ENCODE data around the gene AMBP.

The AMBP gene

DNA sequence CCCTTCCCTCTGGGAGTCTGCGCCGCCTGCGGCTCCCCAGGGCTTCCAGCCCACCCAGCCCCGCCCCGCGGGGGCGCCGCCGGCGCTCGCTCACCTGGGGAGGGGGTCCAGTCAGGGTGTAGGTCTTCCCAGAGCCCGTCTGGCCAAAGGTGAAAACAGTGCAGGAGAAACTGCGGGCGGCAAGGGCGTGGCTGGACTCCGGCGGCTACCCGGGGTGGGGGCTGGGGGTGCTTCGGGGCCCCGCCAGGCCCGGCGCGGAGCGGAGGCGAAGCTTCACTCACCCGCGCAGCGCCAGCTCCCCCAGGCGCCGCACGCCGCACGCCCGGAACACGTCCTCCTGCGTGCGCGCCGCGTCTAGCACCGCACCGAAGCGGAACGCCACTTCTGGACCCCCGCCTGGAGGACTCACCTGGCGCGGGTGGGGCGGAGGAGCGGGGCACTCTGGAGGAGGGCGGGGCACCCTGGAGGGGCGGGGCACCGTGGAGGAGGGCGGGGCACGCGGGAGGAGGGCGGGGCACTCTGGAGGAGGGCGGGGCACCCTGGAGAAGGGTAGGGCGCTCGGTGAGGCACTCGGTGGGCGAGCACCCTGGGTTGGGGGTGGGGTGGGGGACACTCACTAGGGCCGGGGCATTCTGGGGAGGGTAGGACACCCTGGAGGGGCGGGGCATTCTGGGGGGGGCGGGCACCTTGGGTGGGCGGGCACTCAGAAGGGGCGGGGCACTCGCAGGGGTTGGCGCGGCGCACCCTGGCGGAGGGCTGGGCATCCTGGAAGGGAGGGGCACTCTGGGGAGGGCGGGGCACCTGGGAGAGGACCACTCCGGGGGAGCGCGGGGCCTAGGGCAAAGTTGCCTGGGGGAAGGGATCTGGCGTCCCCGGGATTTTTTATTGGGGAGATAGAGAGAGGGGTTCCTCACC, 20.2 kb upstream of the AMBP start:
- peak overlapping the region; percentile 64 to 70 for H3K4me3 ChIP-seq (ENCODE audit: low read depth in 1 of 2, low read length in 2 of 2)
- no peaks in the 10 kb centered on the region for H3K27me3 ChIP-seq (ENCODE audit: control insufficient read depth in 1 of 2, insufficient read depth in 2 of 2, low read length in 2 of 2)
- peaks cover 4 to 21% of the 10 kb centered on the region in 2 donors for H3K36me3 ChIP-seq (ENCODE audit: control insufficient read depth in 1 of 2, insufficient read depth in 2 of 2, low read length in 2 of 2)
- peak overlapping the region; percentile 74 for H3K27ac ChIP-seq (ENCODE audit: low read depth, low read length)
- peaks cover 0 to 3% of the 10 kb centered on the region in 2 donors for H3K9me3 ChIP-seq (ENCODE audit: control insufficient read depth in 1 of 2, low read length in 2 of 2)
- H3K4me1 ChIP-seq (ENCODE audit: control insufficient read depth in 1 of 2, insufficient read depth in 2 of 2, low read length in 2 of 2), result peaks cover 9 to 14% of the 10 kb centered on the region in 2 donors
- peak overlapping the region; percentile 53 to 69 for H3K9ac ChIP-seq (ENCODE audit: low read depth in 1 of 2, low read length in 2 of 2)

DNA sequence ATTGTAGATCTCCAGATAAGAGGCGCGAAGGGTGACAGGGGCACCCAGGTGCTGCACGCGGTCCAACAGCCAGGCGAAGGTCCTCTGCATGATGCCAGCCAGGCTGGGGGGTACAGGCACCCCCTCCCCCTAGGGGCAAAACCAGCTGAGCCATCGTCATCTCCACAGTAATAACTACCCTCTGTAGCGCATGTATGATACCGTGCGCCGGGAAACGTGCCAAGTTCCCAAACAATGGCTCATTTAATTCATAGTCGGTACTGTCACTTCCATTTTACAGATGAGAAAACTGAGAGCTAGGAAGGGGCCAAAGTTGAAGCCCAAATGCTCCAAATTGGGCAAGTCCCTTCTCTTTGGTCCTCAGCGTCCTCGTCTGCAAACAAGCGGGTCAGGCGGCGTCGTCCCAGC, 19.5 kb upstream of the AMBP start:
- H3K36me3 ChIP-seq (ENCODE audit: control insufficient read depth in 1 of 2, insufficient read depth in 2 of 2, low read length in 2 of 2), result peaks cover 4 to 27% of the 10 kb centered on the region in 2 donors
- no peaks in the 10 kb centered on the region for H3K27me3 ChIP-seq (ENCODE audit: control insufficient read depth in 1 of 2, insufficient read depth in 2 of 2, low read length in 2 of 2)
- H3K9me3 ChIP-seq (ENCODE audit: control insufficient read depth in 1 of 2, low read length in 2 of 2), result peaks cover 0 to 3% of the 10 kb centered on the region in 2 donors
- peaks cover 9 to 14% of the 10 kb centered on the region in 2 donors for H3K4me1 ChIP-seq (ENCODE audit: control insufficient read depth in 1 of 2, insufficient read depth in 2 of 2, low read length in 2 of 2)
- H3K9ac ChIP-seq (ENCODE audit: low read depth in 1 of 2, low read length in 2 of 2), result peak overlapping the region; percentile 32 to 35
- H3K4me3 ChIP-seq (ENCODE audit: low read depth in 1 of 2, low read length in 2 of 2), result peak overlapping the region; percentile 64 to 70
- peak overlapping the region; percentile 22 for H3K27ac ChIP-seq (ENCODE audit: low read depth, low read length)

DNA sequence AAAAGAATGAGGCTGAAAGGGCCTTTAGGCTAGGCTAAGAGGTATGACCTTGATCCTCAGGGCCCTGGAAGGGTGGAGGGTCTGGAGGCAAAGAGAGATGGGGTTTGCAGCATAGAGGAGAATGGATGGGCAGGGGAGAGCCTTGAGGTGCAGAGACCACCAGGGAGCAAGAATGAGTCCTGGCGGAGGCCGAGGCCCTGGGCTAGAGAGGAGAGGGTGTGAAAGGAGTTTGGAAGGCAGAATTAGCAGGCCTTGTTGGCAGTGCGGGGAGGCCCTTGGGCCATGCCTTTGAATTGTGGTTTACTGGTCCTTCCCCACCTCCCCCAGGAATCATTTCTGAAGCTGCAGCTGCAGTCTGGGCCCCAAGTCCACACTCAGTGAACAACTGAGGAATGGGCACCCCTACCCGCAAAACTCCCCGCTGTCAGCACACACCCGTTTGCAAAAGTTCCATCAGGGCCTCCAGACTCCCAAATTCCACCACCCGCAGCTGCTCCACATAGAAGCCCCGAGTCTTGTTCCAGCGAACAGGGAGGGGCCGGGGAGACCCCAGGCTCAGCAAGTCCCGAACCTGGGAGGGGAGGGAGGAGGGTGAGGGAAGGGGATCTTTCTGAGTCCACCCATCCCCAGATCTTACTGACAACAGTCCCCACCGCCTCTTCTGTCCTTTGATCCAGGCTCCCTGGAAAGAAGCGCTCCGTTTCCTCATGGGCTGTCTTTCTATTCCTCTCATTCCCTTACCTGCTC, 18.9 kb upstream of the AMBP start:
- Histone ChIP-seq H3K9me3 (ENCODE audit: control insufficient read depth in 1 of 2, low read length in 2 of 2) (peaks cover 0 to 3% of the 10 kb centered on the region in 2 donors), H3K4me1 (ENCODE audit: control insufficient read depth in 1 of 2, insufficient read depth in 2 of 2, low read length in 2 of 2) (peaks cover 9 to 14% of the 10 kb centered on the region in 2 donors), H3K4me3 (ENCODE audit: low read depth in 1 of 2, low read length in 2 of 2) (peak overlapping the region; percentile 64 to 70), H3K27ac (ENCODE audit: low read depth, low read length) (no peak overlapping the region), H3K9ac (ENCODE audit: low read depth in 1 of 2, low read length in 2 of 2) (peak overlapping the region; percentile 32 to 35), H3K36me3 (ENCODE audit: control insufficient read depth in 1 of 2, insufficient read depth in 2 of 2, low read length in 2 of 2) (peaks cover 4 to 33% of the 10 kb centered on the region in 2 donors), H3K27me3 (ENCODE audit: control insufficient read depth in 1 of 2, insufficient read depth in 2 of 2, low read length in 2 of 2) (no peaks in the 10 kb centered on the region)

DNA sequence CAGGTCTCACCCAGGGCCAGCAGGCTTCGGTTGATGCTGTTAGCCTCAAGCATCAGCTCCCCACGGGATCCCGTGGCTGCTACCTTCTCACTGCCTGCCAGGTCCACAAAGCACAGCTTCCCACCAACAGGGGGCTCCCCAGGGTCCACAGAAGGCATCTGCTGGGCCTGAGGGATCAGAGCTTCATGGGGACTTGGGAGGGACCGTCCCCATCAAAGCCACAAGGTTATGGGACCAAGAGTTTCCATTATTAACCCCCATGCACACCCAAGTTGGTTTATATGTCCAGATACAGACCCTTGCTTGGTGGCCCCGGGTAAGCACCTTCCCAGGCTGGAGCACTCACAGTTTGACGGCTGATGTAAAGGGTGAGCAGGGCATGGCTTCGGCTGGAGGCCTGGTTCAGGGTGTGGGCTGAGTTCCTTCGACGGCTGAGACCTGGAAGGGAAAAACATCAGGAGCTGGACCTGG, 18.0 kb upstream of the AMBP start:
- no peaks in the 10 kb centered on the region for H3K9me3 ChIP-seq (ENCODE audit: control insufficient read depth in 1 of 2, low read length in 2 of 2)
- H3K36me3 ChIP-seq (ENCODE audit: control insufficient read depth in 1 of 2, insufficient read depth in 2 of 2, low read length in 2 of 2), result peaks cover 4 to 33% of the 10 kb centered on the region in 2 donors
- no peak overlapping the region for H3K27ac ChIP-seq (ENCODE audit: low read depth, low read length)
- H3K9ac ChIP-seq (ENCODE audit: low read depth in 1 of 2, low read length in 2 of 2), result no peak overlapping the region
- no peak overlapping the region for H3K4me3 ChIP-seq (ENCODE audit: low read depth in 1 of 2, low read length in 2 of 2)
- peaks cover 9 to 14% of the 10 kb centered on the region in 2 donors for H3K4me1 ChIP-seq (ENCODE audit: control insufficient read depth in 1 of 2, insufficient read depth in 2 of 2, low read length in 2 of 2)
- H3K27me3 ChIP-seq (ENCODE audit: control insufficient read depth in 1 of 2, insufficient read depth in 2 of 2, low read length in 2 of 2), result no peaks in the 10 kb centered on the region

DNA sequence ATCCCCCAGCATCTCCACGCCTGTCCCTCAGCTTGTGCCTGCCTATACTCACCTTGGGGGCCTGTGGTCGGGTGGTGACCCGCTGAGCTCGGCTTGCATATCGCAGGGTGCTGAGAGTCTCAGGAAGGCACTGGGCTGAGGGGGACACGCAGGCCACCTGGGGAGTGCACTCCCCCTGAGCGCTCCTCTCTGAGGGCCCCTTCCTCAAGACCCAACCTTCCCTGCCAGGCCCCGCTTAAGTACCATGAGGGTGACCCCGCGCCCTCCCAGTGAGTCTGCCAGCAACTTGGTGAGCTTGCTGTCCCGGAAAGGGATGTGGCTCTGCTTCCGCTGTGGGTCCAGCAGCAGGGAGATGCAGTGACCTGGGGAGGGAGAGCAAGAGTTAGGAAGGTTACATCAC, 16.9 kb upstream of the AMBP start:
- Histone ChIP-seq H3K4me1 (ENCODE audit: control insufficient read depth in 1 of 2, insufficient read depth in 2 of 2, low read length in 2 of 2) (peaks cover 3 to 14% of the 10 kb centered on the region in 2 donors), H3K36me3 (ENCODE audit: control insufficient read depth in 1 of 2, insufficient read depth in 2 of 2, low read length in 2 of 2) (peaks cover 4 to 33% of the 10 kb centered on the region in 2 donors), H3K27ac (ENCODE audit: low read depth, low read length) (no peak overlapping the region), H3K9me3 (ENCODE audit: control insufficient read depth in 1 of 2, low read length in 2 of 2) (no peaks in the 10 kb centered on the region), H3K27me3 (ENCODE audit: control insufficient read depth in 1 of 2, insufficient read depth in 2 of 2, low read length in 2 of 2) (no peaks in the 10 kb centered on the region), H3K4me3 (ENCODE audit: low read depth in 1 of 2, low read length in 2 of 2) (no peak overlapping the region), H3K9ac (ENCODE audit: low read depth in 1 of 2, low read length in 2 of 2) (no peak overlapping the region)

GRCh38 chr9:114093761-114094505, 15.8 kb upstream of the AMBP start:
- peaks cover 4 to 33% of the 10 kb centered on the region in 2 donors for H3K36me3 ChIP-seq (ENCODE audit: control insufficient read depth in 1 of 2, insufficient read depth in 2 of 2, low read length in 2 of 2)
- H3K27ac ChIP-seq (ENCODE audit: low read depth, low read length), result no peak overlapping the region
- H3K9ac ChIP-seq (ENCODE audit: low read depth in 1 of 2, low read length in 2 of 2), result no peak overlapping the region
- no peaks in the 10 kb centered on the region for H3K9me3 ChIP-seq (ENCODE audit: control insufficient read depth in 1 of 2, low read length in 2 of 2)
- H3K4me3 ChIP-seq (ENCODE audit: low read depth in 1 of 2, low read length in 2 of 2), result no peak overlapping the region
- H3K27me3 ChIP-seq (ENCODE audit: control insufficient read depth in 1 of 2, insufficient read depth in 2 of 2, low read length in 2 of 2), result no peaks in the 10 kb centered on the region
- H3K4me1 ChIP-seq (ENCODE audit: control insufficient read depth in 1 of 2, insufficient read depth in 2 of 2, low read length in 2 of 2), result peaks cover 0 to 12% of the 10 kb centered on the region in 2 donors

DNA sequence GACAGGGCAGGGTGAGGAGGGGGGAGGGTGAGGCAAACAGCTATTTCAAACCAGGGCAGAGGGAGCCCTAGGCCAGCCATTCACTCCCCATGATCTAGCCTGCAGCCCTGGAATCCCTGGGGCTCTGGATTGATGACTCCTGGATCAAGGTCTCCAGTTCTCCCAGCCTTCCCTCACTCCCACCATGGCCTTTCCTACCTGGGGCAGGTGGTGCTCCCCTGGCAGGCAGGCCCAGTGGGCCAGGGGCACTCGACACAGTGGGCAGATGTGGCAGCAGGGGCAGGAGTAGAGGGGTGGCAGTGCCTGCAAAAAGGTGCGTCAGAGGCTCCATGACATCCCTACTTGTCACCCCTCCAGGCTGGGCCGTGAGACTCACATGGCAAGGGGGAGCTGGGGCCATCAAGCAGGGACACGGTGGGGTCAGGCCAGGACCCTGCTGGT, 15.0 kb upstream of the AMBP start:
- Histone ChIP-seq H3K4me3 (ENCODE audit: low read depth in 1 of 2, low read length in 2 of 2) (no peak overlapping the region), H3K36me3 (ENCODE audit: control insufficient read depth in 1 of 2, insufficient read depth in 2 of 2, low read length in 2 of 2) (peaks cover 4 to 33% of the 10 kb centered on the region in 2 donors), H3K27me3 (ENCODE audit: control insufficient read depth in 1 of 2, insufficient read depth in 2 of 2, low read length in 2 of 2) (no peaks in the 10 kb centered on the region), H3K9me3 (ENCODE audit: control insufficient read depth in 1 of 2, low read length in 2 of 2) (no peaks in the 10 kb centered on the region), H3K9ac (ENCODE audit: low read depth in 1 of 2, low read length in 2 of 2) (no peak overlapping the region), H3K4me1 (ENCODE audit: control insufficient read depth in 1 of 2, insufficient read depth in 2 of 2, low read length in 2 of 2) (peaks cover 0 to 10% of the 10 kb centered on the region in 2 donors), H3K27ac (ENCODE audit: low read depth, low read length) (no peak overlapping the region)

- no peak overlapping the region for H3K27ac ChIP-seq (ENCODE audit: low read depth, low read length)
- no peaks in the 10 kb centered on the region for H3K27me3 ChIP-seq (ENCODE audit: control insufficient read depth in 1 of 2, insufficient read depth in 2 of 2, low read length in 2 of 2)
- H3K36me3 ChIP-seq (ENCODE audit: control insufficient read depth in 1 of 2, insufficient read depth in 2 of 2, low read length in 2 of 2), result peaks cover 4 to 33% of the 10 kb centered on the region in 2 donors
- peaks cover 0 to 4% of the 10 kb centered on the region in 2 donors for H3K4me1 ChIP-seq (ENCODE audit: control insufficient read depth in 1 of 2, insufficient read depth in 2 of 2, low read length in 2 of 2)
- H3K4me3 ChIP-seq (ENCODE audit: low read depth in 1 of 2, low read length in 2 of 2), result no peak overlapping the region
- no peaks in the 10 kb centered on the region for H3K9me3 ChIP-seq (ENCODE audit: control insufficient read depth in 1 of 2, low read length in 2 of 2)
- H3K9ac ChIP-seq (ENCODE audit: low read depth in 1 of 2, low read length in 2 of 2), result no peak overlapping the region
These were observed 14.2 kb upstream of the AMBP start for GRCh38 chr9:114092336-114092735.

DNA sequence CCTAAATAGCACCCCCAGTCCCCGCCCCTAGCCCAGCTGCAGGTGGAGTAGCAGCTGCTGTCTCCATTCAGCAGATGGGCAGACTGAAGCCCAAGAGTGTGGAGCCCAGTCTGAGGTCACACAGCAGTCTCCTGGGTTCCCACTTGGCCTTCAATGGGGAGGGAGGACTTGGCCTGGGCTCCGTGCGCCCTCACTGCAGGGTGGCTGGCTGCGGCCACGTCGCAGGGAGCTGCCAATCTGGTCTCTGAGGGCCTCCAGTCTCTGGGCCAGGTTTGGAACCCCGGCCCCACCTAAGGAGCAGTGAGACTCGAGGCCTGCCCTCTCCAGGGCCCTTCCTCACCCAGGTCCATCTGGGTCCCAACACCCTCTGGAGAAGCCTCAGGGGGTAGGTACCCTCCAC, 13.6 kb upstream of the AMBP start:
- Histone ChIP-seq H3K4me1 (ENCODE audit: control insufficient read depth in 1 of 2, insufficient read depth in 2 of 2, low read length in 2 of 2) (no peaks in the 10 kb centered on the region), H3K27ac (ENCODE audit: low read depth, low read length) (no peak overlapping the region), H3K36me3 (ENCODE audit: control insufficient read depth in 1 of 2, insufficient read depth in 2 of 2, low read length in 2 of 2) (peaks cover 4 to 33% of the 10 kb centered on the region in 2 donors), H3K27me3 (ENCODE audit: control insufficient read depth in 1 of 2, insufficient read depth in 2 of 2, low read length in 2 of 2) (no peaks in the 10 kb centered on the region), H3K9me3 (ENCODE audit: control insufficient read depth in 1 of 2, low read length in 2 of 2) (no peaks in the 10 kb centered on the region), H3K9ac (ENCODE audit: low read depth in 1 of 2, low read length in 2 of 2) (no peak overlapping the region), H3K4me3 (ENCODE audit: low read depth in 1 of 2, low read length in 2 of 2) (no peak overlapping the region)
